ENCODE data around the gene KLHDC2.
"Not testable (repeated sequence)": the region's sequence is repeated elsewhere in the genome, so short reads cannot be mapped to it uniquely, and the experiment has no call there.

The KLHDC2 gene

DNA sequence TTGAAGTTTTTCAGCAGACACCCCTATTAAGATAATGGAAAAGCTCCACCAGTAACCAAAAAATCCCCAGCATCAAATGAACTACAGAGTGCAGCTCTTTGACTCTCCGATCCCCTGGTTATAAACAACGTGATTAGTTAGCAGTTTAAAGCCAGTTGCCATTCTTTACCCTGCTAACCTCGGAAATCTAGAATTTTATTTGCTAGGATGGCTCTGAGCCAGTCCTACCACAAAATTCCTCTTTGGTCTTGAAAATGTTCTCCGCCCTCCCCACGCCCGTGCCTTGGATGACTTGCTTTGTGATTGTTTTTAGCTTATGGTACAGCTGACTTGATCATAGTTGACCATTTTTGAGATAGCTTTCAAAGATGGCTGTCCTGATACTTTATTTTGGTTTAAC, 1.2 kb downstream of the KLHDC2 start:
- Histone ChIP-seq H3K27me3 (ENCODE audit: insufficient read depth, poor library complexity, severe bottlenecking) (no peaks in the 10 kb centered on the region), H3K9me3 (ENCODE audit: severe bottlenecking) (no peaks in the 10 kb centered on the region), H3K4me1 (ENCODE audit: insufficient read depth, poor library complexity, severe bottlenecking) (peaks cover 4% of the 10 kb centered on the region), H3K4me3 (ENCODE audit: severe bottlenecking) (peak overlapping the region; percentile 68), H3K36me3 (ENCODE audit: low read depth) (peaks cover 24% of the 10 kb centered on the region), H3K27ac (ENCODE audit: poor library complexity, severe bottlenecking) (peak overlapping the region; percentile 79)
- no peak for DNase-seq (ENCODE audit: low spot score)
- ATAC-seq (ENCODE audit: low read depth), result peak; percentile 2; the same call in 1 of the 3 replicates
- TF ChIP-seq, protein P1, sequence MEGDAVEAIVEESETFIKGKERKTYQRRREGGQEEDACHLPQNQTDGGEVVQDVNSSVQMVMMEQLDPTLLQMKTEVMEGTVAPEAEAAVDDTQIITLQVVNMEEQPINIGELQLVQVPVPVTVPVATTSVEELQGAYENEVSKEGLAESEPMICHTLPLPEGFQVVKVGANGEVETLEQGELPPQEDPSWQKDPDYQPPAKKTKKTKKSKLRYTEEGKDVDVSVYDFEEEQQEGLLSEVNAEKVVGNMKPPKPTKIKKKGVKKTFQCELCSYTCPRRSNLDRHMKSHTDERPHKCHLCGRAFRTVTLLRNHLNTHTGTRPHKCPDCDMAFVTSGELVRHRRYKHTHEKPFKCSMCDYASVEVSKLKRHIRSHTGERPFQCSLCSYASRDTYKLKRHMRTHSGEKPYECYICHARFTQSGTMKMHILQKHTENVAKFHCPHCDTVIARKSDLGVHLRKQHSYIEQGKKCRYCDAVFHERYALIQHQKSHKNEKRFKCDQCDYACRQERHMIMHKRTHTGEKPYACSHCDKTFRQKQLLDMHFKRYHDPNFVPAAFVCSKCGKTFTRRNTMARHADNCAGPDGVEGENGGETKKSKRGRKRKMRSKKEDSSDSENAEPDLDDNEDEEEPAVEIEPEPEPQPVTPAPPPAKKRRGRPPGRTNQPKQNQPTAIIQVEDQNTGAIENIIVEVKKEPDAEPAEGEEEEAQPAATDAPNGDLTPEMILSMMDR (IDR thresholded peaks at IDR 0.05; ENCODE audit: poor library complexity, severe bottlenecking), result no peak

DNA sequence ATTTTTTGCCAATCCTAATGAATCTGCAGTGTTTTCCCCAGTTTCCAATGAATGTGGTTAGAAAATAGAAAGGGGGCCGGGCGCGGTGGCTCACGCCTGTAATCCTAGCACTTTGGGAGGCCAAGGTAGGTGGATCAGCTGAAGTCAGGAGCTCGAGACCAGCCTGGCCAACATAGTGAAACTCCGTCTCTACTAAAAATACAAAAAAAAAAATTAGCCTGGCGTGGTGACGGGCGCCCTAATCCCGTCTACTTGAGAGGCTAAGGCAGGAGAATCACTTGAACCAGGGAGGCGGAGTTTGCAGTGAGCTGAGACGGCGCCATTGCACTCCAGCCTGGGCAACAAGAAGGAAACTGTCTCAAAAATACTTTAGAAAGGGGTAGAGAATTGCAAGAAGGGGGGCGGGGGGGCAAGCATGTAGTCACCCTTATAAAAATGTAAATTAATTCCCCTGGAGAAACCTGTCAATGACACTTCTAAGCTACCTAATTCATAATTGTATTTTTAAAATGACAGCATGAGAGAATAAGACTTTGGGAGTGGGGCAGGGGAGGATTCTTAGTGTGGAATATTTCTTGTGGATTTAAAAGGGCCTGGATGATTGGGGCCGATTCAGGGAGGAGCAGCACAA, 1.7 kb downstream of the KLHDC2 start:
- Histone ChIP-seq H3K27me3 (ENCODE audit: insufficient read depth, poor library complexity, severe bottlenecking) (no peaks in the 10 kb centered on the region), H3K27ac (ENCODE audit: poor library complexity, severe bottlenecking) (peak overlapping the region; percentile 79), H3K9me3 (ENCODE audit: severe bottlenecking) (no peaks in the 10 kb centered on the region), H3K4me1 (ENCODE audit: insufficient read depth, poor library complexity, severe bottlenecking) (peaks cover 4% of the 10 kb centered on the region), H3K36me3 (ENCODE audit: low read depth) (peaks cover 29% of the 10 kb centered on the region), H3K4me3 (ENCODE audit: severe bottlenecking) (peak overlapping the region; percentile 68)
- TF ChIP-seq, protein P1 (IDR thresholded peaks at IDR 0.05; ENCODE audit: poor library complexity, severe bottlenecking), result no peak
- DNase-seq (ENCODE audit: low spot score) (no peak), ATAC-seq (ENCODE audit: low read depth) (no peak)

DNA sequence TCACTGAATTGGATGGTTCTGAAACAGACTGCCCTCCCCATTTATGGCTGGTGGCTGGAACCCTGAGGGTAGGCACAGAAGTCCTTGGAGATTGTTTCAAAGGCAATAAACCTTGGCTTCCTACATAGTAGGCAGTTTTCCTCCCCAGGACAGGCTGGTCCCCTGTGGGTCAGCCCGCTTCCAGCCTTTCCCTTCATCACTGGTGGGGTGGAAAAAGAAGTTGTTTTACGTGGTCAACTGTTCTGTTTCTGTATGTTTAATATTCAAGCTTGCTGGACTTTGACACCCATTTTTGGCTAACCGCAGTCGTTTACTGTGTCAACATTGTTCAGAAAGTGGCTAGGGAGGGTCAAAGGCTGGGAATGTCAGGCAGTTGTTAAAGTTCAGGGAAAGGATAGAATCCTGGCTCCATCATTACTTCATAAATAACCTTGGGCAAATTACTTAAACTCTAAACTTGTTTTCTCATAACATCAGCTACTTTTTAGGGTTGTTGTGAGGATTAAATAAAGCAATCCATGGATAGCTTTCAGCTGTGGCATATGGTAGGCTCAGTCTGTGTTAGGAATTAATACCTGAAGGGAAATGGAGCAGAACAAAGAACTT, 2.4 kb downstream of the KLHDC2 start:
- no peak overlapping the region for H3K27ac ChIP-seq (ENCODE audit: poor library complexity, severe bottlenecking)
- H3K4me1 ChIP-seq (ENCODE audit: insufficient read depth, poor library complexity, severe bottlenecking), result peaks cover 4% of the 10 kb centered on the region
- no peak for ATAC-seq (ENCODE audit: low read depth)

DNA sequence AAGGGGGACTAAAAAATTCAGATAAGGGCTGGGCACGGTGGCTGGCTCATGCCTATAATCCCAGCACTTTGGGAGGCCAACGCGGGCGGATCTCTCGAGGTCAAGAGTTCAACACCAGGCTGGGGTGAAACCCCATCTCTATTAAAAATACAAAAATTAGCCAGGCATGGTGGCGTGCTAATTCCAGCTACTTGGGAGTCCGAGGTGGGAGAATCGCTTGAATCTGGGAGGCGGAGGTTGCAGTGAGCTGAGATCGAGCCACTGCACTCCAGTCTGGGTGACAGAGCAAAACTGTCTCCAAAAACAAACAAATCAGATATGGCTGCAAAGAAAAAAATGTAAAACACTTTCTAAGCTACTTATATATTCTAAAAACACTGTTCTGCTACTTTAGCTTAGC, 3.7 kb downstream of the KLHDC2 start:
- not testable (repeated sequence) for H3K4me3 ChIP-seq (ENCODE audit: severe bottlenecking); H3K4me1 ChIP-seq (ENCODE audit: insufficient read depth, poor library complexity, severe bottlenecking); H3K9me3 ChIP-seq (ENCODE audit: severe bottlenecking); H3K27ac ChIP-seq (ENCODE audit: poor library complexity, severe bottlenecking); H3K27me3 ChIP-seq (ENCODE audit: insufficient read depth, poor library complexity, severe bottlenecking); ATAC-seq (ENCODE audit: low read depth); DNase-seq (ENCODE audit: low spot score)
- H3K36me3 ChIP-seq (ENCODE audit: low read depth), result peaks cover 45% of the 10 kb centered on the region

More for the DNA sequence above, 2.4 kb downstream of the KLHDC2 start:
- TF ChIP-seq, protein P1 (IDR thresholded peaks at IDR 0.05; ENCODE audit: poor library complexity, severe bottlenecking), result no peak
- Histone ChIP-seq H3K27me3 (ENCODE audit: insufficient read depth, poor library complexity, severe bottlenecking) (no peaks in the 10 kb centered on the region), H3K36me3 (ENCODE audit: low read depth) (peaks cover 35% of the 10 kb centered on the region), H3K4me3 (ENCODE audit: severe bottlenecking) (no peak overlapping the region), H3K9me3 (ENCODE audit: severe bottlenecking) (no peaks in the 10 kb centered on the region)
- no peak for DNase-seq (ENCODE audit: low spot score)

DNA sequence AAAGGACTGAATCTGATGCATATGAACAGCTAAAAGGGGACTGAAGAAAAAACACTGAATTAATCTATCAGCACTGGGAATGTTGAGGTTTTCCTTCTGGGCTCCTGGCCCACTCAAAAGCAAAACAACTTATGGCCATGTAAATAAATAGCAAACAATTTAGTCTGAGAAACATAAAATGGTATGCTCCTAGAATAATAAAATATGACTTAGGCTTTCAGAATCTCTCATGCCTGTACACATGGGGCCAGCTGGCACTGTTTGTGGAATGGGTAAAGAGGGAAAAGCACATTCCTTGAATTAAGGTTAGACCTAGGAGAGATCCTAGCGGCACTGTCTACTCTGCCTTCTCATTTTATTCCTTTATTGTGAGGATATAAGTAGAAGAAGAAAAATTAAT, 6.2 kb downstream of the KLHDC2 start:
- no peak for DNase-seq (ENCODE audit: low spot score)
- TF ChIP-seq, protein P1 (IDR thresholded peaks at IDR 0.05; ENCODE audit: poor library complexity, severe bottlenecking), result no peak
- ATAC-seq (ENCODE audit: low read depth), result no peak
- no peaks in the 10 kb centered on the region for H3K9me3 ChIP-seq (ENCODE audit: severe bottlenecking)
- no peak overlapping the region for H3K4me3 ChIP-seq (ENCODE audit: severe bottlenecking)
- H3K27me3 ChIP-seq (ENCODE audit: insufficient read depth, poor library complexity, severe bottlenecking), result no peaks in the 10 kb centered on the region
- no peak overlapping the region for H3K27ac ChIP-seq (ENCODE audit: poor library complexity, severe bottlenecking)
- peaks cover 4% of the 10 kb centered on the region for H3K4me1 ChIP-seq (ENCODE audit: insufficient read depth, poor library complexity, severe bottlenecking)
- H3K36me3 ChIP-seq (ENCODE audit: low read depth), result peaks cover 64% of the 10 kb centered on the region
